Measurements from ENCODE around the gene PRCC. TPM values are rescaled to one million over a fixed set of nuclear protein-coding genes. Genes with fewer than 3 reads are reported as not detected.
"Not testable (repeated sequence)": the region's sequence is repeated elsewhere in the genome, so short reads cannot be mapped to it uniquely, and the experiment has no call there.

Gene PRCC
- polyA plus RNA-seq, 3 donors, result 16.6 to 38.7 (median 35.8) TPM

DNA sequence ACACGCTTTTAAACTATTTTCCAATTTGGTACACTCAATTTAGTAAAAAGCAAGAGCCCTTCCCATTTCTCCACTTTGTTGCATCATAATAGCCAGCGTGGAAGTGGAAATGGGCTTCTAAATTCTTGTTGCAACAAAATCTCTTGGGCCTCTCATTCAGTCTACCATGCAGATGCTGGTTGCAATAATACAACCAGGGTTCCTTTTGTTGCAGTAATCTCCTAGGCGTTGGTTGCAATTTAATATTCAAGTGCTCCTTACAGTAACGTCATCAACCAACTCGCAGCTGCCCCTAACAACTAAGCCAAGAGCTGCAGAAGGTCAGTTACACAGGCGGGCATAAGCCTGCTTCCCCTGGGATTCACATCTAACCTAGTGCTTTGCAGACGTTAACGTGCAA is 13.1 kb upstream of the PRCC start:
- WGBS, 3 donors, result 55 to 83% (median 56%) methylated on average over 8 of the region's 8 CpGs
- no peak overlapping the region for H3K27ac ChIP-seq (ENCODE audit: low read depth, low read length)

DNA sequence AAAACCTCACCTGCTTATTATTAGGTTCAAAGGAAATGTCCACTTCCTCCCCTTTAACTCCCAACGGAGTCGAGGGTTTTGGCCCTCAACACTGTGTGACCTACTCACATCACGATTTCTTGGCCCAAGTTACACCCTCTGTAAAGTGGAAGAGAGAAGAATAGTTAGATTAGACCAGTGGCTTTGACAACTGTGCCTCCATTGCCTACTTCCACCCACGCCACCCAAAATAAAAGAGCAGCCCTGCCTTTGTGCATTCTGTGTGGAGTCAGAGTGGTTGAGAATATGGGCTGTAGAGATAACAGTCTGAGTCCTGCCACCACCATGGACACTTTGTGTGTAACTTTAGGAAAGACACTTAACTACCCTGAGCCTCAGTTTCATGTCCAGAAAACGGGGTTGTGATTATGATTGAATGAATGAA is 11.8 kb upstream of the PRCC start:
- 50 to 75% (median 55%) methylated on average over 5 of the region's 5 CpGs for WGBS, 3 donors
- H3K27ac ChIP-seq (ENCODE audit: low read depth, low read length), result no peak overlapping the region

DNA sequence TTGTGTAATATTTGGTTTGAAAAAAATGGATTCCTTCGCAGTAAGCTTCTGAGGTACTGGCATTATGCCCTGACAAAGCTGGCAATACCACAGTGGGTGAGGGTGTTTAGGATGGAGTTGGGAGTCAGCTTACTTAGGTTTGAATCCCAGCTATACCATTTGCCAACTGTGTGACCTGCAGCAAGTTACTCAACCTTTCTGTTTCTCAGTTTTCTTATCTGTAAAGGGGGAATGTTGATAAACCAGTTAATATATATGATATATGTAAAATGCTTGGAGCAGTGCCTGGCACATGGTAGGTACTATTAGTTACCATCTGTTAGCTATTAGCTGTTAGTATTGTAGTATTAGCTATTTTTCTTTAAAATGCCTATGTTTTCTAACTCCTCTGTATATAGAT is 11.0 kb upstream of the PRCC start:
- 96 to 100% (median 97%) methylated on average over 1 of the region's 1 CpG for WGBS, 3 donors
- H3K27ac ChIP-seq (ENCODE audit: low read depth, low read length), result no peak overlapping the region

DNA sequence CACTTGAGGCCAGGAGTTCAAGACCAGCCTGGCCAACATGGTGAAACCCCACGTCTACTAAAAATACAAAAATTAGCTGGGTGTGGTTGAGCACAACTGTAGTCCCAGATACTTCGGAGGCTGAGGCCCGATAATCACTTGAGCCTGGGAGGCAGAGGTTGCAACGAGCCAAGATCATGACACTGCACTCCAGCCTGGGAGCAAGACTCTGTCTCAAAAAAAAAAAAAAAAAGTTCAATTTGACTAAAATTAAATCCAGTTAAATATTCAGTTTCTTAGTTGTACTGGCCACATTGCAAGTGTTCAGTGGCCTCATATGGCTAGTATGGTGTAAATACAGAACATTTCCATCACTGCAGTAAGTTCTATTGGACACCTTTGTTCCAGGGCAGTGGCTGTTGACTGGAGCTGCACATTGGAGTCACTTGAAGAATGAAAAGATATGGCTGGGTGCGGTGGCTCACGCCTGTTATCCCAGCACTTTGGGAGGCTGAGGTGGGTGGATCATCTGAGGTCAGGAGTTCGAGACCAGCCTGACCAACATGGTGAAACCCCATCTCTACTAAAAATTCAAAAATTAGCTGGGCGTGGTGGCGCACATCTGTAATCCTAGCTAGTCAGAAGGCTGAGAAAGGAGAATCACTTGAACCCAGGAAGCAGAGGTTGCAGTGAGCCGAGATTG is 9.6 kb upstream of the PRCC start:
- WGBS, 3 donors, result 83 to 91% (median 86%) methylated on average over 10 of the region's 10 CpGs
- H3K27ac ChIP-seq (ENCODE audit: low read depth, low read length), result not testable (repeated sequence)

DNA sequence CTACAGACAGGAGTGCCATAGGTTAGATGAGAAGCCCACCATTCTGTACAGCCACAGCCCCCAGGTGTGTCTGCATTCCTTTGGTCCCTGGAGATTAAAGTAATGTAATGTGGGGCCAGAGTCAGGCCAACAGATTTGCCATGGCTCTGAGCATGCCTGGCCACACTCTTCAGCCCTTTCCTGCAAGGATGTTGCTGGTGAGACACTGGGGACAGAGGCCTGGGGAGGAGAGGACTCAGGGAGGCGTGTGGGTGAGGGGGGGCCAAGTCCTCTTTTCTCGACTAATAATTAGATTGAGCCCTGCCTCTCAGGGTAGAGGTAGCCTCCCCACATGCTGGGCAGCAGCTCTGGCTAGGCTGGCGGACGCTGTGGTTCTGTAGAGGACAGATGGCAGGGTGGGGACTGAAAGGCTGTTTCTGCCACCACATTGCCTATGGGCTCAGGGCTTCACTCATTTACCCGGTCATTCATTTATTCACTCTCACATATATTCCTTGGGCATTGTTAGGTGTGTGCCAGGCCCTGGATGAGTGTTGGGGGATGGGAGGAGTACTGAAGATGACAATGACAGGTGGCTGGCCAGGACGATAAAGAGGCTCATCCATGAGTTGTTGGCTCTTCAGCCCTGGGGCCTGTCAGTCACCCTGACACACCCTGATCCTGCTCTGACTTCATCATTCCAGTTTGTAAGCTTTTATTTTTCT is 7.1 kb upstream of the PRCC start:
- 65 to 73% (median 67%) methylated on average over 6 of the region's 6 CpGs for WGBS, 3 donors

DNA sequence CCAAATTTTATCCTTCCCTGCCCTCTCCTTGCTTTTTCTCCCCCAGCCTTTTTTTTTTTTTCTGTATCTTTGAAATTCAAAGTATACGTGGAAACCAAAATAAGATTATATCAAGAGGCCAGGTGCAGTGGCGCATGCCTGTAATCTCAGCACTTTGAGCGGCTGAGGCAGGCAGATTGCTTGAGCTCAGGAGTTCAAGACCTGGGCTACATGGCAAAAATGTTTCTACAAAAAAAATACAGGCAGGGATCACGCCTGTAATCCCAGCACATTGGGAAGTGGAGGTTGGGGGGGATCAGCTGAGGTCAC is 6.6 kb upstream of the PRCC start:
- no peak overlapping the region for H3K27ac ChIP-seq (ENCODE audit: low read depth, low read length)
- WGBS, 3 donors, result 74 to 86% (median 83%) methylated on average over 4 of the region's 4 CpGs

More for the DNA sequence above, 7.1 kb upstream of the PRCC start:
- no peak overlapping the region for H3K27ac ChIP-seq (ENCODE audit: low read depth, low read length)

DNA sequence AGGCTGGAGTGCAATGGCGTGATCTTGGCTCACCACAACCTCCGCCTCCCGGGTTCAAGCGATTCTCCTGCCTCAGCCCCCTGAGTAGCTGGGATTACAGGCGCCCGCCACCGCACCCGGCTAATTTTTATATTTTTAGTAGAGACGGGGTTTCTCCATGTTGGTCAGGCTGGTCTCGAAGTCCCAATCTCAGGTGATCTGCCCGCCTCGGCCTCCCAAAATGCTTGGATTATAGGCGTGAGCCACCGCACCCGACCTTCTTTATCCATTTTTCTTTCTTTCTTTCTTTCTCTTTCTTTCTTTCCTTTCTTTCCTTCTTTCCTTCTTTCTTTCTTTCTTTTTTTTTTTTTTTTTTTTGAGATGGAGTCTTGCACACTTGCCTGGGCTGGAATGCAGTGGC is 2.2 kb upstream of the PRCC start:
- not testable (repeated sequence) for H3K27ac ChIP-seq (ENCODE audit: low read depth, low read length)
- WGBS, 3 donors, result 93 to 98% (median 94%) methylated on average over 13 to 15 of the region's 15 CpGs

DNA sequence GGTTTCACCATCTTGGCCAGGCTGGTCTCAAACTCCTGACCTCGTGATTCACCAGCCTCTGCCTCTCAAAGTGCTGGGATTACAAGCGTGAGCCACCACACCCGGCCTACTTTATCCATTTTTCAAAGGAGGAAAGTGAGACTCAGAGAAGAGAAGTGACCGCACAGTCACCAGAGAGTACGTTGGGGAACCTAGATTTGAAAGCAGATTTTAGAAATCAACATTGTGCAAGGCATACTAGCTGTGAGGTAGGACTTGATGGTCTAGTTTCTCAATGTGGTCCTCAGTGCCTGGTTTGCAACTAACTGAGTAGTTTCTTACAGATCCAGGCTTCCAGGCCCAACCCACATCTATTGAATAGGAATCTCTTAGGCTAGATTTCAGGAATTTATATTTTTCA is 1.7 kb upstream of the PRCC start:
- H3K27ac ChIP-seq (ENCODE audit: low read depth, low read length), result no peak overlapping the region
- 67 to 85% (median 74%) methylated on average over 5 of the region's 5 CpGs for WGBS, 3 donors

DNA sequence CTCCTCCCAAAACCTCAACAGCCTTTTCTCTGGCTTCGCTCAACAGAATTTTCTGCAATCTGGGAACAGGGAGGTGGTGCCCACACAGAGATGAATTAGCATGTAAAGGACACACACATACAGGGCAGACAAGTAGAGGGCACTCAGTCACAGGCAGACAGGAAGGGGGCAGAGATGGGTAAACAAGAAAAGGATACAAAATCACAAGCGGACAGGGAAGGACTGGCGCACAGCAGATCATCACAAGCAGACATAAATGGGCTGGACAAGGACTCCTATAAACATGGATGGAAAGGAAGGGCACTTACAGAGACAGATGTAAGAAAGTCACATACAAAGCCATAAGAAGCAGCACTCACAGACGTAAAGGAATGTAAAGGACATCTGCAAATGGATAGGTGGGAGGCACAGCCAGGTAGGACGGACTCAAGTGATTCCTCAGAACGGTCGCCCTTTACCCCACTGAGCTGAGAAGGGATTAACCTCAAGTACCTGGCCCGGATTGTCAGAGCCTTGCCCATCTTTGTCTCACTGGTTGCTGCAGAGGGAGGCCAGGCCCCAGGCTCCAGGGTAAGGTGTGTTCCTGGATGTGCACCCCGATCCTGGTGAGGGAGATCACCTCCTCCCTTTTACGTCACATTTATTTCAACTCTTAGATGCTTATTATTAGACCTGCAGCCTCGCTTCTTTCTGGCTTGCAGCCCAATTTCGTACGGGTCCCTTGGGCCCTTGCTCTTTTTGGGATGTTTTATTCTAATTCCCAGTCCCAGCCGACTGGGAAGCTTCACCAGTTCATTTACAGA is 836 bp upstream of the PRCC start:
- H3K27ac ChIP-seq (ENCODE audit: low read depth, low read length), result no peak overlapping the region
- WGBS, 3 donors, result 7 to 9% (median 9%) methylated on average over 14 of the region's 14 CpGs

DNA sequence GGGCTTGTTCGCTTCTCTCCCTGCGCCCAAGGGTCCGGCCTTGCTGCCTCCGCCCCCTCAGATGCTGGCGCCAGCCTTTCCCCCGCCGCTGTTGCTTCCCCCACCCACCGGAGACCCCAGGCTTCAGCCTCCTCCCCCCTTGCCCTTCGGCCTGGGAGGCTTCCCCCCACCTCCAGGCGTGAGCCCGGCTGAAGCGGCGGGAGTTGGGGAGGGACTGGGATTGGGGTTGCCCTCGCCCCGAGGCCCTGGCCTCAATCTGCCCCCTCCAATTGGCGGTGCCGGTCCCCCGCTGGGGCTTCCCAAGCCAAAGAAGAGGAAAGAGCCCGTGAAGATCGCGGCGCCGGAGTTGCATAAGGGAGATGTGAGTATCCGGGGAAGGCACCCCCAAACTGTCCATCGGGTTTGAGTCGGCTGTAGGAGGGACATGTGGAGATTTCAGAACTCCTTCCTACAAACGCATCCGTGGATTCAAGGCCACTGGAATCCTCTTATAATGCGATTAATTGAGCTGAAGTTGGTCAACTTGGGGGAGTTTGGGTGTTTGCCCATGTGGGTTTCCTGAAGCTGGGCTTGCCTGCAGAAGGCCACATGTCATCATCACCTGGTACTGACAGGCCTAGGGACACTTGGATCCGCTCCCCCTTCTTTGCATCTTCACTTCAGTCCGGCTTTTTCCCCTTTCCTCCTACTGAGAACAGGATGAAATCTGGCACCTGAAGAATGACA is 707 bp downstream of the PRCC start:
- no peak overlapping the region for H3K27ac ChIP-seq (ENCODE audit: low read depth, low read length)
- 0 to 1% (median 0%) methylated on average over 31 of the region's 31 CpGs for WGBS, 3 donors

DNA sequence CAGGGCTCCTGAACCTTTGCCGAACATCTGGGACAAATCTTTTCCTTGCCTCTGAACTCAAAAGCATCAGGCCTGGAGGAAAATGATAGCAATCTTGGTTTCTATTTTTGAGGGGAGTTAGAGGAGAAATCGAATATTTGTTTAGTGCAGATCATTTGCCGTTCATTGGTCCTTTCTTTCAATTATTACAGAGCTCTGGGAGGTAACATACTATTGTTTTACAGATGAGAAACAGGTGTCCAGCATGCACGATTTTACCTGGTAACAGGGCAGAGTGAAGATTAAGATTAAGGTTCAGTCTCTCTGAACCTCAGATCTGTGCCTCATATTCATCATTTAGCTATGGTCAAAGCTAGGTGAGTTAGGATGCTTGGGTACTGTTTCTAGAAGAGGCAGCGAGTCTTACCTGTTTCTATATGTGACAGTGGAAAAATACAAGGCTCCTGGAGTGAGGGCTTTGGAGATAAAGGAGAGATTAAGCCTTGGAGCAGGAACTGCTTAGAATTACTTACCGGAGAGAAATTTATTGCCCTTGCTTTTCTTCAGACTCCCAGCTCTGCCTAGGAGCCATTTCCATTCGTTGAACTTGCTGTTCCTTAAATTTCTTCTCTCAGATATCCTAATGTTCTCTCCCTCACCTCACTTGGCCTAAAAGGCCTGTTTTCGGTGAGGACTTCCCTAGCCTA is 1.4 kb downstream of the PRCC start:
- H3K27ac ChIP-seq (ENCODE audit: low read depth, low read length), result no peak overlapping the region

DNA sequence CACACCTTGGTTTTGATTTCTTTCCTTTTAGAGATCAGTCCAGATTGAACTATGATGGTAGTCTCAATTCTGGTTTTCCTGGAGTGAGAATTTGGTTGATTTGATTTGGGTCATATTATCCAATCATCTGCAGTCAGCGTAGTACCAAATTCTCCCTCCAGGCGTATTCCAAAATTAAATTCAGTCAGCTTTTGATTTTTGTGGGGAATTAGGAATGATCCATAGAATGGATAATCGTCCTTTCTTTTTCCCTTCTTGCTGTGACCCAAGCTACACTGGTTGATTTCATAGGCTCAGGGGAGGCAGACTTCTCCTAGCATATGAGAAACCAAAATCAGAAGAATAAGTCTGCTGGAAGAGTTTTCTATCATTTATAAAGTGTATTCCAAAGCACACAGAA is 4.9 kb downstream of the PRCC start:
- 83 to 94% (median 89%) methylated on average over 3 of the region's 3 CpGs for WGBS, 3 donors
- H3K27ac ChIP-seq (ENCODE audit: low read depth, low read length), result no peak overlapping the region

More for the DNA sequence above, 1.4 kb downstream of the PRCC start:
- WGBS, 3 donors, result 14 to 31% (median 30%) methylated on average over 8 of the region's 8 CpGs

DNA sequence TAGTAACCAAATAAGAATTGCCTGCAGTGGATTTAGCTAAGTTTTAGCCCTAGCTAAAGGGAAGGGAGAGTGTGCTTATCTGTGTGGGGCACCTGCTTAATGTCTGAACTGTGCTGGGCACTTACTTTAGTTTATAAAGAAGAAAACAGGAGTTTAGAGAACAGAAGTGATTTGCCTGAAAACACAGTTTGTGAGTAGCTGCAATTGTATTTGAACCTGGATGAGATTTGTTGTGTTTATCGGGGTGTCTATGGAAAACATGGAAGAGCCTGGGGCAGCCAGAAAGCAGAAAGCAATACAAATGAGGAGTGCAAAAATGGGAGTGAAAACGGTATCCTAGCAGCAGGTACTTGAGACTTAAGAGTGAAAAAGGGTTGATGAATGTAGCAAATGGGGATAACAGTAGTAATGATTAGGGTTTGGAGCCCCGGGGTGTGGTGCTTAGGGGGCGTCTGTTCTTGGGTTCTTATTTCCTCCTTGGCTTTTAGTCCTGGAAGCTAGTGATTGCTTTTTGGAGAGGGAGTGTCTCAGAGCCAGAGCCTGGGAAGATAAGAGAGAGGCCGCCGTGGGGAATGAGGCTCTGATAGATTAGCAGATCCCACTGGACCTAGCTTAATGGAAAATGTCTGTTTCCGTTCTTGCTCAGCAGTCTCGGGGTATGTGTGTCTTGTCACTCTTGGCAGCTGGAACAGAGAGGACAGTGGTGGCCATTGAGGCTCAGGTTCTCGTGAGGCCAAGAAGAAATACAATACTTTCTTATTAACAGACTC is 5.6 kb downstream of the PRCC start:
- no peak overlapping the region for H3K27ac ChIP-seq (ENCODE audit: low read depth, low read length)
- WGBS, 3 donors, result 42 to 53% (median 44%) methylated on average over 9 of the region's 9 CpGs

DNA sequence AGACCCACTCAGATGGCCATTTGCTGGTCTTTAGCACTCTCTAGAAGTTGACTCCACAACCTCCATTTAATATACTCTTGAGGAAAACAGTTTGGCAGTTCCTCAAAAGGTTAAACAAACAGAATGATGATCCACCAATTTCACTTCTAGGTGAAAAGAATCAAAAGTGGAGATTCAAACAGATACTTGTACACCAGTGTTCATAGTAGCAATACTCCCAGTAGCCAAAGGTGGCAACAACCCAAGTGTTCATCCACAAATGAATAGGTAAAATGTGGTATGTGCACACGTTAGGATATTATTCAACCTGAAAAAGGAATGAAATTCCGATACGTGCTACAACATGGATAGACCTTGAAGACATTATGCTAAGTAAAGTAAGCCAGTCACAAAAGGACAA is 6.3 kb downstream of the PRCC start:
- 88 to 94% (median 90%) methylated on average over 3 of the region's 3 CpGs for WGBS, 3 donors
- H3K27ac ChIP-seq (ENCODE audit: low read depth, low read length), result no peak overlapping the region

DNA sequence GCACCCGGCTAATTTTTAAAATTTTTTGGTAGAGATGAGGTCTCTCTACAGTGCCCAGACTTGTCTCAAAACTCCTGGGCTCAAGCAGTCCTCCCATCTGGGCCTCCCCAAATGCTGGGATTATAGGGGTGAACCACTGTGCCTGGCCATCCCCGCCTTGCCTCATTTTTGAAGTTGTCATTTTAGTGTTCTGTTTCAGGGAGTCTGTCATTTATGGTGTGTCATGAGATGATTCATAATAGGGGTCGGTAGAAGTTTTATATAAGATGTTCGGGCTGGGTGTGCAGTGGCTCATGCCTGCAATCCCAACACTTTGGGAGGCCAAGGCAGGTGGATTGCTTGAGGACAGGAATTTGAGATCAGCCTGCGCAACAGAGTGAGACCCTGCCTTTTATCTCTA is 8.5 kb downstream of the PRCC start:
- WGBS, 3 donors, result 86 to 90% (median 86%) methylated on average over 5 of the region's 5 CpGs
- H3K27ac ChIP-seq (ENCODE audit: low read depth, low read length), result no peak overlapping the region

DNA sequence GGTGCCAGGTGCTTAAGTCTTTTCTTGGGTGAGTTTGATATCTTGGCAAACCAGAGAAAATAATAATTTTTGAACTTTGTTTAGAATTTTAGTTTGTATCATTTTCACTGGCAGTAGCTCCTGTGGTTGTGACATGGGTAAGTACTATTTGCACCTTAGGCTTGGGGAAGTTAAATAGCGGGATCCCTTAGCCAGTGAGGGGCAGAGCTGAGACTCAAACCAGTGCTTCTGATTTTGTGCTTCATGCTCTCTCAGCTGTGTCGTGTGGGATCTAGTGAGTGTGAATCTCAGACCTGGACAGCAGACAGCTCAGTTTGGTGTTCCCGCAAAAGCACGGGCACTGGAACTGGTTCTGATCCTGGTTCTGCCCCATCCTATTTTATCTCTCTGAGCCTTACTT is 9.6 kb downstream of the PRCC start:
- no peak overlapping the region for H3K27ac ChIP-seq (ENCODE audit: low read depth, low read length)
- 68 to 73% (median 70%) methylated on average over 4 of the region's 4 CpGs for WGBS, 3 donors

DNA sequence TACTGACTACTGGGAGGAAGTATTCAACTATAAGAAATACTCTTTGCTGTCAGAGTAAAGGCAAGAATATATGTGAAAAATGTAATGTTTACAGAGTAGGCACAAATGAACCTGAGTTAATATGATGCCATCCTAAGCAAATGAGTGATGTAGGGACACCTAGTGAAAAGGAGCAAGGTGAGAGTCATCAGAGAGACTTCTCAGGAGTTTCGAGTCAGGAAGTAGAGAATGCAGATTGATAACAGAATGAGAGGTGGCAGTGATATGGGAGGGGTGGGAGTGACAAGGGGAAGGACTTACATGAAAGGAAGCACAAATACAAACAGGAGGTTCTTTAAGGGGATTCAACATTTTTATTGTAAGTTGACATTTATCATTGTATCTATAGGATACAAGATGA is 10.2 kb downstream of the PRCC start:
- 40 to 65% (median 60%) methylated on average over 1 of the region's 1 CpG for WGBS, 3 donors

More for the DNA sequence above, 10.2 kb downstream of the PRCC start:
- H3K27ac ChIP-seq (ENCODE audit: low read depth, low read length), result no peak overlapping the region

Measured in adipose tissue (tissue), 3 donors.